Tibial artery (tissue), 4 donors: ENCODE results near the gene ATP8B2.
"Not testable (repeated sequence)": the region's sequence is repeated elsewhere in the genome, so short reads cannot be mapped to it uniquely, and the experiment has no call there.

Experiments
- DNase-seq, 2 donors: peaks; one replicate each; pipeline ENCODE4 v3.0.0-alpha.2; 2019
- H3K27ac ChIP-seq, 2 donors: fragments of 200-600 bp; sonication (generic) in 1 of 2; 1 replicate in 1 of 2; 2 replicates in 1 of 2; pipeline ENCODE4 v1.5.1; 2018 to 2019; ENCODE audit warnings: mild to moderate bottlenecking in 1 of 2
- H3K27me3 ChIP-seq, 2 donors: fragments of 200-600 bp; sonication (generic) in 1 of 2; one replicate each; pipeline versions ENCODE4 v1.5.1 to v1.6.0; 2016 to 2019
- H3K36me3 ChIP-seq, 3 donors: fragments of 200-600 bp; sonication (generic) in 2 of 3; one replicate each; pipeline ENCODE4 v1.5.1; 2016 to 2019; ENCODE audit warnings: mild to moderate bottlenecking in 2 of 3
- H3K4me1 ChIP-seq, 4 donors: fragments of 200-600 bp; sonication (generic) in 2 of 4; 1 replicate in 3 of 4; 2 replicates in 1 of 4; pipeline ENCODE4 v1.5.1; 2016 to 2019
- H3K4me3 ChIP-seq, 2 donors: fragments of 200-600 bp; sonication (generic) in 1 of 2; 1 replicate in 1 of 2; 2 replicates in 1 of 2; pipeline ENCODE4 v1.5.1; 2018 to 2019; ENCODE audit warnings: mild to moderate bottlenecking in 2 of 2
- H3K9me3 ChIP-seq, 3 donors: fragments of 200-600 bp; sonication (generic) in 1 of 3; one replicate each; pipeline ENCODE4 v1.5.1; 2016 to 2019
- intact Hi-C: fragments of 100-400 bp; cut with DNase I; formaldehyde crosslinking; loops from one replicate; pipeline ENCODE4 v1.15.0; 2023; ENCODE audit warnings: low total_unique reads
- TF ChIP-seq, protein P1 (sequence below), 2 experiments: fragments of 200-600 bp in 1 of 2; fragments of 450-650 bp in 1 of 2; IDR thresholded peaks; one replicate each; pipeline ENCODE4 v1.5.1; 2017 to 2019; ENCODE audit warnings: antibody characterized with exemption in 2 of 2, mild to moderate bottlenecking in 1 of 2, moderate library complexity in 1 of 2

Gene ATP8B2

DNA sequence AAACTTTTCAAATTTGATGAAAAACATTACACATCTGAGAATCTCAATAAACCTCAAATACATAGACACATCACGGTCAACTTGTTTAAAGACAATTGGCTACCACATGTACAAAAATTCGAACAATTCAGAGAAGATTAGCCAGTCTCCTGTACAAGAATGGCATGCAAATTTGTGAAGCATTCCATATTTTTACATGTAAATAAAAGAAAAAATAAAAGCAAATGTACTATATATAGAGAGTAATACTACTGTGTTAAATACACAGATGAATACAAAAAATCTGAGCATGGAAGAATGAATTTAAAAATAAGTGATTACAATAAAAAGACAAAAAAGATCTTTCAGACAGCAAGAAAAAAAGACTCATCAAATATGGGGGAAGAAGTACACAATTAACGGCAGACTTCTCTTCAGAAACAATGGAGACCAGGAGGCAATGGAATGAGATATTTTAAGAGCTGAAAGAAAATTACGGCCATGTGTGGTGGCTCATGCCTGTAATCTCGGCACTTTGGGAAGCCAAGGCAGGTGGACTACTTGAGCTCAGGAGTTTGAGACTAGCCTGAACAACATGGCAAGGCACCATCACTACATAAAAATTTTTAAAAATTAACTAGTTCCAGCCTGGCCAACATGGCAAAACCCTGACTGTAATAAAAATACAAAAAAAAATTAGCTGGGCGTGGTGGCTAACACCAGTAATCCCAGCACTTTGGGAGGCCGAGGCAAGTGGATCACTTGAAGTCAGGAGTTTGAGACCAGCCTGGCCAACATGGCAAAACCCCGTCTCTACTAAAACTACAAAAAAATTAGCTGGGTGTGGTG, 29.7 kb upstream of the ATP8B2 start:
- H3K4me3 ChIP-seq: no peak overlapping the region
- no peaks in the 10 kb centered on the region for H3K36me3 ChIP-seq
- H3K27me3 ChIP-seq: peaks cover 0 to 3% of the 10 kb centered on the region in 2 donors
- TF ChIP-seq, protein P1, sequence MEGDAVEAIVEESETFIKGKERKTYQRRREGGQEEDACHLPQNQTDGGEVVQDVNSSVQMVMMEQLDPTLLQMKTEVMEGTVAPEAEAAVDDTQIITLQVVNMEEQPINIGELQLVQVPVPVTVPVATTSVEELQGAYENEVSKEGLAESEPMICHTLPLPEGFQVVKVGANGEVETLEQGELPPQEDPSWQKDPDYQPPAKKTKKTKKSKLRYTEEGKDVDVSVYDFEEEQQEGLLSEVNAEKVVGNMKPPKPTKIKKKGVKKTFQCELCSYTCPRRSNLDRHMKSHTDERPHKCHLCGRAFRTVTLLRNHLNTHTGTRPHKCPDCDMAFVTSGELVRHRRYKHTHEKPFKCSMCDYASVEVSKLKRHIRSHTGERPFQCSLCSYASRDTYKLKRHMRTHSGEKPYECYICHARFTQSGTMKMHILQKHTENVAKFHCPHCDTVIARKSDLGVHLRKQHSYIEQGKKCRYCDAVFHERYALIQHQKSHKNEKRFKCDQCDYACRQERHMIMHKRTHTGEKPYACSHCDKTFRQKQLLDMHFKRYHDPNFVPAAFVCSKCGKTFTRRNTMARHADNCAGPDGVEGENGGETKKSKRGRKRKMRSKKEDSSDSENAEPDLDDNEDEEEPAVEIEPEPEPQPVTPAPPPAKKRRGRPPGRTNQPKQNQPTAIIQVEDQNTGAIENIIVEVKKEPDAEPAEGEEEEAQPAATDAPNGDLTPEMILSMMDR (IDR thresholded peaks at IDR 0.05): no peak
- H3K9me3 ChIP-seq: peaks cover 7 to 30% (median 21%) of the 10 kb centered on the region in 3 donors
- intact Hi-C loops: no loop called here
- H3K27ac ChIP-seq: no peak overlapping the region
- no peak for DNase-seq
- no peaks in the 10 kb centered on the region for H3K4me1 ChIP-seq

DNA sequence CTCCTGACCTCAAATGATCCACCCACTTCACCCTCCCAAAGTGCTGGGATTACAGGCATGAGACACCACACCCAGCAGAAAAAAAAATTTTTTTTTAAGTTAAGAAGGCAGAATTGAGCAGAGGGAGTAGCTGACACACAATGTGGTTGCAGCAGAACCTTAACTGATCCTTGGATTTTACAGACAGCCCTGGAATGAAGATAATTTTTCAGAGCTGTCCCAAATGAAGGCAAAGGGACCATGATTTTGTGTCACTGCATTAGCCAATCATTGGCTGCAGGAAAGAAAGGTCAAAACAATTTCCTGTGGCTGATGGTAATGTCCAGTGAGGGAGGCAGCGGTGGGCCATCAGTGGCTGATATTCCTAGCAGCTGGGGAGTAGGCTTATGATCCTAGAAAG, 23.7 kb upstream of the ATP8B2 start:
- no peak overlapping the region for H3K4me3 ChIP-seq
- DNase-seq: no peak
- TF ChIP-seq, protein P1 (IDR thresholded peaks at IDR 0.05): no peak
- H3K27ac ChIP-seq: no peak overlapping the region
- no peaks in the 10 kb centered on the region for H3K27me3 ChIP-seq
- peaks cover 0 to 6% (median 0%) of the 10 kb centered on the region in 3 donors for H3K9me3 ChIP-seq
- intact Hi-C loops: no loop called here
- H3K36me3 ChIP-seq: no peaks in the 10 kb centered on the region
- H3K4me1 ChIP-seq: no peaks in the 10 kb centered on the region

DNA sequence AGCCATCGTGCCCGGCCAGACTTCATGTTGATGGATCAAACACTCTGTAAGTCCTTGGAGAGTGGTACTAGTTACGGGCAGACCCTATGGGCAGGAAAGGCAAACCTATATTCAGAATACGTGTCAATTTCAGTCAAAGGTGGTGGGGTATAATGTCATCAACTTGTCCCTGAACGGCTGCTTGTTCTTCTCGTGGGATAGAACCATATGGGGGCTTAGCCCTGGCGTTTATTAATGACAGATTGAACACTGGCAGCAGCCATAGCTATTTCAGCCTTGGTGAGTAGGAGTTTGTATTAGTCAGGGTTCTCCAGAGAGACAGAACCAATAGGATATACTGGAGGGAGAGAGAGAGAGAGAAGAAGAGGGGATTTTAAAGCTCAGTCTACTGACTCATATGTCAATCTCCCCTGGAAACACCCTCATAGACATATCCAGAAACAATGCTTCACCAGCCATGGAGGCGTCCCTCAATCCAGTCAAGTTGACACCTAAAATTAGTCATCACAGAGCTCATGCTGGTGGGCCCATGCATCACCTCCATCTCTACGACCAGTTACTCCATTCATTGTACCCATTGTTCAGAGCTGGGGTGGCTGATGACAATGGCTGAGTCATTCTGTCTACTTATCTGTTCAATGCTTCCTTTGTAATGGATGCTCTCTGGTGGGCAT, 20.5 kb upstream of the ATP8B2 start:
- intact Hi-C loops: no loop called here
- no peaks in the 10 kb centered on the region for H3K9me3 ChIP-seq
- no peaks in the 10 kb centered on the region for H3K27me3 ChIP-seq
- no peaks in the 10 kb centered on the region for H3K36me3 ChIP-seq
- DNase-seq: no peak
- TF ChIP-seq, protein P1 (IDR thresholded peaks at IDR 0.05): no peak
- no peak overlapping the region for H3K4me3 ChIP-seq
- no peak overlapping the region for H3K27ac ChIP-seq
- no peaks in the 10 kb centered on the region for H3K4me1 ChIP-seq

DNA sequence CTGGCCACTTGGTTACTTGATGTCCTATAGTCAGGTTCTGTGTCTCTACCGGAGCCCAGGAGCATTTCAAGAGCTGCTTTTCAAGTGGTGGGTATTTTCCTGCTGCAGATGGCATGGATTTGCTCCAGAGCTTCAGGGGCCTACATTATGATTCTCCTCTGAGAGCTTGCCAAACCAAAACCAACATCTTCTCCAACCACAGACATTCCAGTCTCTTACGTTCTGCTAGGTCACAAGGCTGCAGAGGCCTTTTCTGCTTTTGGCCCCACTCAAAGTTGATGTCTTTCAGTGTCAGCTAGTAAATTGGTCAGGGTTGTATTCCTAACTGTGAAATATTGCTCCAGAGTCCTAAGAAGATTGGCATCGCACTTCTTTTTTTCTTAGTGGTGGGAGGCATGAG, 19.2 kb upstream of the ATP8B2 start:
- Histone ChIP-seq H3K4me3 (no peak overlapping the region), H3K36me3 (no peaks in the 10 kb centered on the region), H3K9me3 (no peaks in the 10 kb centered on the region), H3K27ac (no peak overlapping the region), H3K4me1 (no peaks in the 10 kb centered on the region), H3K27me3 (no peaks in the 10 kb centered on the region)
- DNase-seq: no peak
- TF ChIP-seq, protein P1 (IDR thresholded peaks at IDR 0.05): no peak
- intact Hi-C loops: no loop called here

DNA sequence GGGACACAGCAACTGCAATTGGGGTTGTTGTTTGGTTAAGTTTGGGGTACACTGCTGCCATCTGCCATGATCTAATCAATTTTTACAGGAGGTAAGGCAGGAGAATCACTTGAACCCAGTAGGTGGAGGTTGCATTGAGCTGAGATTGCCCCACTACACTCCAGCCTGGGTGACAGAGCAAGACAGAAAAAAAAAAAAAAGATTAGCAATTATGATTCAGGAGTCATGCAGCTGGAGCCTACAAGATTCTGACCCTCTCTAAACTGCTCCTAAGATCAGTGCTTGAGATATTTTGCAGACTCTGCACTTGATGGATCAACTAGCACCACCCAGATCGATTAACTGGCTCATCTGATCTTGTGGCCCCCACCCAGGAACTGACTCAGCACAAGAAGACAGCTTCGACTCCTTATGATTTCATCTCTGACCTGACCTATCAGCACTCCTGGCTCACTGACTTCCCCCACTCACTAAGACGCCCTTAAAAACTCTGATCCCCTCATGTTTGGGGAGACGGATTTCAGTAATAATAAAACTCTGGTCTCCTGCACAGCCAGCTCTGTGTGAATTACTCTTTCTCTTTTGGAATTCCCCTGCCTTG, 17.6 kb upstream of the ATP8B2 start:
- H3K27me3 ChIP-seq, H3K4me1 ChIP-seq, DNase-seq, H3K4me3 ChIP-seq, H3K27ac ChIP-seq, H3K9me3 ChIP-seq, H3K36me3 ChIP-seq, intact Hi-C loops: not testable (repeated sequence)

DNA sequence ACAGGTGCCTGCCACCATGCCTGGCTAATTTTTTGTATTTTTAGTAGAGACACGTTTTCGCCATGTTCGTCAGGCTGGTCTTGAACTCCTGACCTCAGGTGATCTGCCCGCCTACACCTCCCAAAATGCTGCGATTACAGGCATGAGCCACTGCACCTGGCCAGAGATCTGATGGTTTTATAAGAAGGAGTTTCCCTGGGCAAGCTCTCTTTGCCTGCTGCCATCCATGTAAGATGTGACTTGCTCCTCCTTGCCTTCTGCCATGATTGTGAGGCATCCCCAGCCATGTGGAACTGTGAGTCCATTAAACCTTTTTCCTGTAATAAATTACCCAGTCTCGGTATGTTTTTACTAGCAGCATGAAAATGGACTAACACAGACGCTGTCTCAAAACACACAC, 16.2 kb upstream of the ATP8B2 start:
- H3K27me3 ChIP-seq, H3K4me3 ChIP-seq, H3K27ac ChIP-seq, H3K4me1 ChIP-seq, DNase-seq, H3K9me3 ChIP-seq, H3K36me3 ChIP-seq, intact Hi-C loops: not testable (repeated sequence)

DNA sequence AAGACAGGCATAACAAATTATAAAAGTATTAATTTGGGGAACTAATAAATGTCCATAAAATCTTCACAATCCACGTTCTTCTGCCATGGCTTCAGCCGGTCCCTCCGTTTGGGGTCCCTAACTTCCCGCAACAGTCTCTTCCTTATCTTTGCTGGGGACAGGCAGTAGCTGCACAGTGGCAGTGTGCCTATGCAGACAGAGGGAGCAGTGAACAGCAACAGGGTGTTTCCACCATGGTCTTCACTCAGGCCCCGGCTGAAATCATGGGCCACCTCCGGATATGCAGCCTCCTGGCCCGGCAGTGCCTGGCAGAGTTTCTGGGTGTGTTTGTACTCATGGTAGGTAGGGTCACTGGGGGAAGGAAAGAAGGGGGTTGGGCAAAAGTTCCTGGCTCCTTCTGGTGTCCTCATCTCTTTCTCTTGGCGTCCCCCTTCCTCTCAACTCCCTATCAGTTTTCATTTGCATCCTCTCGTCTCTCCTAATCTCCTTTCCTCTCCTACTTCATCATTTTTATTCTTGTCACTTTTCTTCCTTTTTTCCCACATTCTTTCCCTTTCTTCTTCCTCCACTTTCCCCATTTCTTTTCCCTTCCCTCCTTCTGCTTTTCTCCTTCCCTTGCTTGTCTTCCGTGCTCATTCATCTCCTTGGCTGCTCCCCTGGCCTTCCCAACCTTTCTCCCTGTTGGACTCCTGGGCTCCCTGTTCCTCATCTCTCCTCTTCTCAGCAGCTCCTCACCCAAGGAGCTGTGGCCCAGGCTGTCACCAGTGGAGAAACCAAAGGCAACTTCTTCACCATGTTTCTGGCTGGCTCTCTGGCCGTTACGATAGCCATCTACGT, 12.9 kb upstream of the ATP8B2 start:
- H3K4me3 ChIP-seq, DNase-seq, H3K27ac ChIP-seq, intact Hi-C loops, H3K27me3 ChIP-seq, H3K4me1 ChIP-seq, H3K36me3 ChIP-seq, H3K9me3 ChIP-seq: not testable (repeated sequence)
